Effector CD4-positive, alpha-beta T cell (primary cell): ENCODE measurements around the gene PTP4A2.

ENCODE experiments used
- DNase-seq: peaks from one replicate; pipeline ENCODE4 v3.0.0-alpha.2; 2020

Gene PTP4A2

DNA sequence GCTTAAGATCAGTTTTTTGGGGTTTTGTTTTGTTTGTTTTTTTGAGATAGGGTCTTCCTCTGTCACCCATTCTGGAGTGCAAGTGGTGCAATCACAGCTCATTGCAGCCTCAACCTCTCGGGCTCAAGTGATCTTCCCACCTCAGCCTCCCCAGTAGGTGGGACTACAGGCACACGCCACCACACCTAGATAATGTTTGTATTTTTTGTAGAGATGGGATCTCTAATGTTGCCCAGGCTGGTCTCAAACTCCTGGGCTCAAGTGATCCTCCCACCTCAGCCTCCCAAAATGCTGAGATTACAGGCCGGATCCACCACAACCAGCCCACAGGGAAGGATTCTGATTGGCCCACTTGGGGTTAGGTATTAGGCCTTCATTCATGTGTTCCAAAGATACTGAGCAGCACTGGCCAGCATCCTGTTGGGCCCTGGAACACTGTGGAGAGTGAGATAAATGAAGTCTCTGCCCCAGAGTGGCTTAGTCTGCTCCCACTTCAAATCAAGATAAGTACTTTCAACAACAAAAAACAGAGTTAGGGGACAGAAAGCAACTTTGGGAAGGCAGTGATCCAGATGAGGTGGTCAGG, 54.7 kb downstream of the PTP4A2 start:
- no peak for DNase-seq

DNA sequence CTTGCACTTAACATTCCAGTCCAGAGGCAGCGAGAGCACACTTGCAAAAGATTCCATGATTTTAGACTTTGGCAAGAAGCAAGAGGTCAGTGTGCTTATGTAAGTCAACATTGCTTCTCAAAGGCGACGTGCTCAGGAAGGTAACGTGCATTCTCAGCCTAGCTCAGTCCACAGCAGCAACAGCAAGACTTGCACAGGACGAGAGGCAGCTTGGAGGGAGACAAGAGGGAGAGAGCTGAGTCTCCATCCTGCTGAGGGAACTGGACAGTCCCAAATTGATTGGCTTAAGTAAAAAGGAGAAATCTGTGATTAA, 56.5 kb downstream of the PTP4A2 start:
- no peak for DNase-seq

DNA sequence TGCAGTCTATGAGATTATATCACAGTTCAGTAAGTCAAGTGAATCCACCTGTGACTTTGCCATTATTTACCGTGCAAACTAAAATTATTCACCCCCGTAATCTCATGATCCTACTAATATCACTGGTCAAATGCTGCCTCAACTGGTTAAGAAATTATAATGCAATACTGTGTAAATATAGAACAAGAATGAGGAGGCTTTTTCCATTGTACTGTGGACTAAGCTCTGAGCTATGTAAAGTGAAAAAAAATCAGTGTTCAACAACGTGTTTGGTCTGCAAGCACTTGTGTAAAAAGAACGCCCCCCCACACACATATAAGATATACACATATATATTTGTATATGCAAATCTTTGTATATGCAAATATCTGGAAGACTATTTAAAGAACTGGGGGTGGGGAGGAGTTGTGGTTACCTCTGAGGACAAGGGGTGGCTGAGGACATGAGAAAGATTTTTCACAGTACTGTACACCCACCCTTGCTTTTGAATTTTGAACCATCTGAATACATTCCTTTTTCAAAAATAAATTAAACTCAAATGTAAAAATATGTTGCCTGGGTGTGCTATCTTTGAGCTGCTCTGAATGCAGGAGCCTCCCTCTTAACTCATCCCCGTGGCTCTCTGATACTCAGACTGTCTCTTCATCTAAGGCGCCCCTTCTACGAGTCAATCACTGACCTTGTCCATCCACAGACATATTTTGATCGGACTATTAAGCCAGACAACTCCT, 57.0 kb downstream of the PTP4A2 start:
- DNase-seq: no peak

DNA sequence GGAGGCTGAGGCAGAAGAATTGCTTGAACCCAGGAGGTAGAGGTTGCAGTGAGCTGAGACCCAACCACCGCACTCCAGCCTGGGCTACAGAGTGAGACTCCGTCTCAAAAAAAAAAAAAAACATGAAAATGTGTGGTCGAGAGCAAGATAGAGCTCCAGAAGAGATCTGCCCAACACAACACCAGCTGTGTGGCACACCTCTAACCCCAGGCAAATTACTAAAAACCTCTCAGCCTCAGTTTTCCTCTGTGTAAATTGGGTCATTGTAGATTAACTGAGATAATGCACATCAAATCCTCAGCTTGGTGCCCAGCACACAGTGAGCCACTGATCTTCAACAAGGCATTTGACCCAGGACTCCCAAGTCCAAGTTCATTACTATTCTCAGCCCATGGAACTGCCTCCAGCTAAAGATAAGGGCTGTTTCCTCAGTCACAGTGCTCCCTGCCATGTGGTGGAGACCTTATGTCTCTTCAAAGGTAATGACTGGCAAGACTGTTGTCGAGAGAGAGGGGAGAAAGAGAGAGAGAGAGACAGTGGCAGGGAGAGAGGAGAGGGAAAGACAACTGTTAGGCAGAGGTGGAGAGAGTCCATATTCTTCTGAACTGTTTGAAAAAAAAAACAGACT, 58.1 kb downstream of the PTP4A2 start:
- no peak for DNase-seq

DNA sequence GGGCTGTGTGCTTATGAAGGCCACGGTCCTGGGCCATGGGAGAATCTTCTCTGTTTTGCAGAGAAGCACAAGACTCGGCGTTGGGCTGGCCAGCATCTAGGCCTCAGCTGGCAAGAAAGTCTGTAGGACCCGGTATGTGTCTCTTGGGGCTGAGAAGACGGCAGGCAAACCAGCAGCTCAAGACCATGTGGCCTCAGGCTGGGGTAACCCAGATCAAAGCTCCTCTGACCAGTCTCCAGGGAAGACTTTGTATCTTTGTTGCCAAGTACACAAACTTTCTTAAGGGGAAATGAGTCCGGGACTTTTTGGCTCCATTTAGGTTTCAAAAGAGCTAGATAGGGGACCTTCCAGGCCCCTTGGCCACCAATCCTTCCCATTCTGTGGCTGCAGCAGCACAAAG, 60.1 kb downstream of the PTP4A2 start:
- DNase-seq: no peak

DNA sequence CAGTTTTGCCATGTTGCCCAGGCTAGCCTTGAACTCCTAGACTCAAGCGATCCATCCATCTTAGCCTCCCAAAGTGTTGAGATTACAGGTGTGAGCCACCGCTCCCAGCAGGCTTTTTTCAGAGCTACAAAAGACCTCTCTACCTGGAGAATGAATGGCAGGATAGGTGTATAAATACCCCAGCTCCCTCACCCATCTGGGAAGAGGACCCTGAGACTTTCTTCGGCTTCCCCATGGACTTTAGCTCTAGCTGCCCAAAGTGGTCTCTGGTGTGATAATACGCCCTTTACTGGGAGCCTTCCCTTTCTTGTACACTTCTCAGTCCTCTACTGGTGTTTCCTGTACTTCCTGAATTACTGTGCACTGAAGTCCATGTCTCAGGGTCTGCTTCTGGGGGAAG, 60.6 kb downstream of the PTP4A2 start:
- no peak for DNase-seq

DNA sequence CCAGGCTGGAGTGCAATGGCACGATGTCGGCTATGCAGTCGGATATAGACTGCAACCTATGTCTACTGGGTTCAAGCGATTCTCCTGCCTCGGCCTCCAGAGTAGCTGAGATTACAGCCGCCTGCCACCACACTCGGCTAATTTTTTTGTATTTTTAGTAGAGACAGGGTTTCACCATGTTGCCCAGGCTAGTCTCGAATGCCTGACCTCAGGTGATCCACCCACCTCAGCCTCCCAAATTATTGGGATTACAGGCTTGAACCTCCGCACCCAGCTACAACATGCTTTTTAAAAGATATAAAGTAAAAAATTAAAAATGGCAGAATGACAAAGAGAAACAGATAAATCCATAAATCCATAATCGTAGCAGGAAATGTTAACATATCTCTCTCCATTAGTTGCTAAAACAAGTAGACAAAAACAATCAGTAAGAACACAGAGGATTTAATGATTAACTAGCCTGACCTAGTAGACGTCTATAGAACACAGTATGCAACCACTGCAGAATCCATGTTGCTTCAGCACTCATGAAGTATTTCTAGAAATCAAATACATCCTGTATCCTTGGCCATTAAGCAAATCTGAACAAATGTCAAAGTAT, 62.4 kb downstream of the PTP4A2 start:
- no peak for DNase-seq

DNA sequence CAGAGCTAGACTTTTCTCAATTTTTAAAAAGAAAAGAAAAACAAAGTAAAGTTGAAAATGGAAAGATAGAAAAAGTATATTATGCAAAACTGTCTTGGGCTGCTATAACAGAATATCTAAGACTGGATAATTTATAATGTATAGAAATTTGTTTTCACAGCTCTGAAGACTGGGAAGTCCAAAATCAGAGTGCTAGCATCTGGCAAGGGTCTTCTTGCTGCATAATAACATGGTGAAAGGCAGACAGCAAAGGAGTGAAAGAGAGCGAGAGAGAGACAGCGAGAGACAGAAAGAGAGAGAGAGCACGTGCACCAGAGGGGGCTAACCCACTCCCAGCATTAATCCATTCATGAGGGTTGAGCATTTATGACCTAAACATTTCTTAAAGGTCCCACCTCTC, 63.2 kb downstream of the PTP4A2 start:
- DNase-seq: no peak

DNA sequence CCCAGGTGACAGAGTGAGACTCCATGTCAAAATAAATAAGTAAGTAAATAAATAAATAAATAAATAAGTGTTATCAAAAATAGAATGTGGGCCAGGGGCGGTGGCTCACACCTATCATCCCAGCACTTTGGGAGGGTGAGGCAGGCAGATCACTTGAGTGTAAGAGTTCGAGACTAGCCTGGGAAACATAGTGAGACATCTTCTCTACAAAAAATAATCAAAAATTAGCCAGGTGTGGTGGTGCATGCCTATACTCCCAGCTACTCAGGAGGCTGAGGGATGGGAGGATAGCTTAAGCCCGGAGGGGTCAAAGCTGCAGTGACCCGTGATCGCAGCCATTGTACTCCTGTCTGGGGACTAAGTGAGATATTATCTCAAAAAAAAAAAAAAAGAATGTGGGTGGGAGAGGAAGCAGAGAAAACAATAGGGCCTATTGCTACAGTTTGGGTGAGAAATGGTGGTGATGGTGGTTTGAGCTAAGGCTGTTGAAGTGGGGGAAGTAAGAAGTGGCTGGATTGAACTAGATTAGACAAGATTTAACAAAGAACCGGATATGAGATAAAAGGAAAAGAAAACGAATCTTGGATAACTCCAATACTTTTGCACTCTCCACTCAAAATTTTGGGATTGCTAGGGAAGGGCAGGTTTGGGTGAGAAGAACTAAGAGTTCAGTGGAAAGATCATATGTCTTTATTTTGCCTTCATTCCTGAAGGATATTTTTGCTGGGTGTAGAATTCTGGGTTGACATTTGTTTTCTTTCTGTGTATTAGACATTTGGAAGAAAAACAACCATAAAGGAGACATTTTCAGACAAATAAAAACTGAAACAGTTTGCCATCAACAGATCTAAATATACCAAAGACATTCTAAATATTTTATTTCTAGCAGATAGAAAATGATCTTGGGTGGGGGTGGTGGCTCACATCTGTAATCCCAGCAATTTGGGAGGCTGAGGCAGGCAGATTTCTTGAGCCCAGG, 65.2 kb downstream of the PTP4A2 start:
- no peak for DNase-seq

DNA sequence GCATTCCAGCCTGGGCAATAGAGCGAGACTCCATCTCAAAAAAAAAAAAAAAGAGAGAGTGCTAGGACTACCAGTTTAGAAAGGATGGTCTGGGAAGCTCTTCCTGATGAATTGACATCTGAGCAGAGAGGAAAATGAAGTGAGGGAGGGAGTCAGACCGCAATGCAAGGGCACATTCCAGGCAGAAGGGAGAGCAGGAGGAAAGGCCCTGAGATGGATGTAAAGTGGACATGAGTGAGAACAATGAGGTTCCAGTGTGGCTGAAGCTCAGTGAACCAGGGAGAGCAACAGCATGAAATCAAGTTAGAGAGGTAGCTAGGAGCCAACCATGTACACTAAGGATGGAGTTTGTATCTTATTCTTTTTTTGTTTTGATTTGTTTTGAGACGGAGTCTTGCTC, 66.5 kb downstream of the PTP4A2 start:
- no peak for DNase-seq

DNA sequence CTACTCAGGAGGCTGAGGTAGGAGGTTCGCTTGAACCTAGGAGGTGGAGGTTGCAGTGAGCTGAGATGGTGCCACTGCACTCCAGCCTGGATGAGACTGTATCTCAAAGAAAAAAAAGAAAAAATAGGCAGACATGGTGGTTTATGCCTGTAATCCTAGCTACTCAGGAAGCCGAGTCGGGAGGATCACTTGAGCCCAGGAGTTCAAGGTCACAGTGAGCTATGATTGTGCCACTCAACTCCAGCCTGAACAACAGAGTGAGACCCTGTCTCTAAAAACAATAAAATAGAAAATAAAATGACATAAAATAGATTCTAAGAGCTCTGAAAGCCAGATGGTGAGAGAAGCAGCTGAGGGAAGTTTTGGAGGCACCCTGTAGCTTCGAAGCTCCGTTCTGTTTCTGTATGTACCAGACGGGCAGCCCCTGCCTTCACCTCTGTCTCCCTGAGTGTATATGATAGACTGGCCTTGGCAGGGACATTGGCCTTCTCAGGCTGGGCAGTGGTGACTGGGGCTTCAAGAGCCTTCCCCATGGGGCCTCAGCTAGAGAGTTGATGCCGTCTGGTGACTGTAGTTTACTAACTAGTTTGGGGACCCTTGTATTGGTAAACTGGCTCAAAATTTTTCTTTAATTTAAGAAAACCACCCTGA, 68.0 kb downstream of the PTP4A2 start:
- DNase-seq: no peak

DNA sequence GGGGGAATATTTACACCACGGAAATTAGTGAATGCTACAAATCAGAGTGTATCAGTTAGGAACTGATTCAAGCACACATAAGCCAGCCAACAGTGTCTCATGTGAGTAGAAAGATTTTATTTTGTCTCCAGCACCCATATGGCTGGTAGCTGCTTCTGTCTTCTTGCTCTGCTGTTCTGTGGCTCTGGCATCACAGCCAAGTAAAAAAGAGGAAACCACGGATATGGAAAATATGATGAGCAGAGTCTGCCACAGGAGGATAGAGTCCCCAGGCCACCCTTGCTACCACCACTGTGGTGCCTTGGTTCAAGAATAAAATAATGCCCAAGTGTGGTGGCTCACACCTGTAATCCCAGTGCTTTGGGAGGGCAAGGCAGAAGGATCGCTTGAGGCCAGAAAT, 68.7 kb downstream of the PTP4A2 start:
- no peak for DNase-seq

DNA sequence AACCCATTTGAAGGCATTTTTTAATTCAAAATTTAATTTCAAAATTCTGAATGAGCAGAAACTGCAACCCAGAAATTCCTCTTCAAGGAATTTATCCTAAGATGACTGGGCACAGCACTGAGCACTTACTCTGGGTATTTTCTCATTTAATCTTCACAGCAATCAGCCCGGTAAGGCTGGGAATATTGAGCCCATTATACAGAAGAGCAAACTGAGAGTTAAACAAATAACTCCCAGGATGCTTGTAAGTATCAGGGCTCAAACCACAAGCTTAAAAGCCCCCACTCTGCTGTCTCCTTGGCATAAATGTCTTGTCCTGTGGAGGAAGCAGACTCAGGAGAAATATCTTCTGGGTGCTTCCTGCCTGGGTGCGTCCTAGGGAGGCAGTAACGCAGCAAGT, 69.3 kb downstream of the PTP4A2 start:
- no peak for DNase-seq

DNA sequence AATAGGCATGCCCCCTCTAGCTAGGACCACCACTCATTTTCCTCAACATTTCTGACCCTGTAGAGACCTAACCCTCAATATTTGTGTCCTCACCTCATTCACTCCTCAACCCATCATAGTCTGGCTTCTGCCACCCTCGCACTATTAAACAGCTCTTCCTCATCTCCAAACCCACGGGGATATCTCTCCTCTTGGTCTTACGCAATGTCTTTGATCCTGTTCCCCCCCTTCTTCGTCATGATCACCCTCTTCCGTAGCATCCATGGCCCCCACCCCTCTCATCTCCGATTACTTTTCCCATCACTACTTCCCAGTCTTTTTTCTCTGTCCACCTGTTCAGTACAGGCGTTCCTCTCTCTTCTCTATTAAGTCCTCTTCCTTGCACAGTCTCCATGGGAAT, 70.6 kb downstream of the PTP4A2 start:
- DNase-seq: no peak

DNA sequence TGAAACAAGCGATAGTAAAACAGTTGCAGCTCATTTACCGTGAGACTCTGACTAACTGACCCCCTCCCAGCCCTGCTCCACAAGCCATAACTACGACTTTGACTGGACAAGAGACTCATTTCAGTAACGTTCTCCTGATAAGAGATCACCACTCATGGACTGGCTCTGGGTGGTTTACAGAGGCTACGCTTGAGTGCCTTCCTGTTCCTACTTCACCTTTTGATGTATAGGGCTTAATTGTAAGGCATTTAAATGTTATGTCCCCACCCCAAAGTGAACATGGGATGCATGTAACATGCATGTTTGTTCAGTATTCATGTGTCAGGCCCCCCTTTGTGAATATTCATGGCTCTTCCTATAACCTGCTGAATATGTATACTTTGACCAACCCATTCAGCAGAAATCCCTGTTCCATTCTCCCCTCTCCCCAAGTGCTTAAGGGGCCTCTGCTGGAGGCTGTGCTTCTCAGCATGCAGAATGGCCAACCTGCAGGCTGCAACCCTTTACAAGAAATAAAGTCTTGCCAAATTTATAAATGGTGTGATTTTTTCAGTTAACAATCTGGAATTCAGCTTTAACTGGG, 71.6 kb downstream of the PTP4A2 start:
- DNase-seq: no peak

DNA sequence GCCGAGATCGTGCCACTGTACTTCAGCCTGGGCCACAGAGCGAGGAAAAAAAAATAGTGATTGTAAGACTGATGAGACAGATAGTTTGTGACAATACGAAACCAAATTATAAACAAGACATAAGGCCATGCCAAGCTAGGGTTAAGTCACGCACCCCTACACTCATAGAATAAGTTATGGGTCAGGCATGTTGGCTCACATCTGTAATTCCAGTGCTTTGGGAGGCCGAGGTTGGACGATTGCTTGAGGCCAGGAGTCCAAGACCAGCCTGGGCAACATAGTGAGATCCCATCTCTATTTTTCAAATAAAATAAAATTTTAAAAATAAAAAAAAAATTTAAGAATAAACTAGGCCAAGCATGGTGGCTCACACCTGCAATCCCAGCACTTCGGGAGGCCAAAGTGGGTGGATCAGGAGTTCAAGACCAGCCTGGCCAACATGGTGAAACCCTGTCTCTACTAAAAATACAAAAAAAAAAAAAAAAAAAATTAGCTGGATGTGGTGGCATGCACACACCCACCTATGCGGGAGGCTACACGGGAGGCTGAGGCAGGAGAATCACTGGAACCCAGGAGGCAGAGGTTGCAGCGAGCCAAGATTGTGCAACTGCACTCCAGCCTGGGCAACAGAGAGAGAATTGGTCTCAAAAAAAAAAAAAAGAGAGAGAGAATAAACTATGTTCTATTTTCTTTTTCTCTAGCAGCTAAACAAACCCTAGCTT, 72.3 kb downstream of the PTP4A2 start:
- no peak for DNase-seq

DNA sequence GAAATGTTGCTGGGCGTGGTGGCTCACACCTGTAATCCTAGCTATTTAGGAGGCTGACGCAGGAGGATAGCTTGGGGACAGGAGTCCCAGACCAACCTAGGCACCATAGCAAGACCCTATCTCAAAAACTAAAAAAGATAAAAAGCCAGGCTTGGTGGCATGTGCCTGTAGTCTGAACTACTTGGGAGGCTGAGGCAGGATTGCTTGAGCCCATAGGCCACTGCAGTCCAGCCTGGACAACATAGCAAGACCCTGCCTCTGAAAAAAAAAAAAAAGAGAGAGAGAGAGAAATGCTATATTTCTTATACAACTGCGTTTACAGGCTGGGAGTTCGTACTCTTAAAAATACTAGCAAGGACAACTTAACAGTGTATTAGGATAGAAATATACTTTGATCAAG, 76.1 kb downstream of the PTP4A2 start:
- no peak for DNase-seq

DNA sequence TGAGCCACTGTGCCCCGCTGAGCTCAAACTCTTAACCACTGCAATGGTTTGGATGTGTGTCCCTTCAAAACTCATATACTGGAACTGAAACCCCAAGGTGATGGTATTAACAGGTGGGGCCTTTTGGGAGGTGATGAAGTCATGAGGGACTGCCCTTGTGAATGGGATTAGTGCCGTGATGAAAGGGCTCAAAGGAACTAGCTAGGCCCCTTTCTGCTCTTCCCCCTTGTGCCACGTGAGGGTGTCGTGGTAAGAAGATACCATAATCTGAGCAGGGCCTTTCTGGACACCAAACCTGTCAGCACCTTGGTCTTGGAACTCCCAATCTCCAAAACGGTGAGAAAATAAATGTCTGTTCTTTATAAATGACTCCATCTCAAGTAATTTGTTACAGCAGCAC, 76.8 kb downstream of the PTP4A2 start:
- no peak for DNase-seq

DNA sequence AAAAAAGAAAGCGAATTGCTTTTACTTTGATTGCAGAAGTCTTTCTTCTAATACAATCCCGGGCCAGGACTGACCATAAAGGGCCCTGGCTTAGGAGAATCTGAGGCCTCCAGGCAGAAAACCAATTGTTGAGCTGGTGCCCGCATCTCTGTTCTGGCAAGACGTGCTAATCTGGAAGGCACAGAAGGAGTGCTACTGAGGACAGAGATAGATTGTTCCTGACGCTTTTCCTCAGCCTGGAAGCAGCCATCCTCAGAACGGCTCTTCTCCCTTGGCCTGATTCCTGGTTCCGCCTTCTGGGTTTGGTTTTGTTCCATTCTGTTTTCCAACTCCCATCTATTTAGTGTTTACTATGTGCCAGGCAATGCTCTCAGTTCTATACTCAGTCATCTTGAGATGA, 77.6 kb downstream of the PTP4A2 start:
- no peak for DNase-seq

DNA sequence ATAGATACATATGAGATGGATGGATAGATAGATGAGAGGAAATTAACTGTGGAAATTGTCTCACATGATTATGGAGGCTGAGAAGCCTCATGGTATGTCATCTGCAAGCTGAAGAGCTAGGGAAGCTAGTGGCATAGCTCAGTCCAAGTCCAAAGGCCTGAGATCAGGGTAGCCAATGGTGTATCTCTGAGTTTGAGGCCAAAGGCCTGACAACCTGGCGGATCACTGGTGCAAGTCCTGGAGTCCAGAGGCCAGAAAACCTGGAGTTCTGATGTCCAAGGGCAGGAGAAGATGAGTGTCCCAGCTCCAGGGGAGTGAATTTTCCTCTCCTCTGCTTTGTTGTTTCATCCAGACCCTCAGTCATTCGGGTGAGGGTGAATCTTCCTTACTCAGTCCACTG, 78.4 kb downstream of the PTP4A2 start:
- no peak for DNase-seq

DNA sequence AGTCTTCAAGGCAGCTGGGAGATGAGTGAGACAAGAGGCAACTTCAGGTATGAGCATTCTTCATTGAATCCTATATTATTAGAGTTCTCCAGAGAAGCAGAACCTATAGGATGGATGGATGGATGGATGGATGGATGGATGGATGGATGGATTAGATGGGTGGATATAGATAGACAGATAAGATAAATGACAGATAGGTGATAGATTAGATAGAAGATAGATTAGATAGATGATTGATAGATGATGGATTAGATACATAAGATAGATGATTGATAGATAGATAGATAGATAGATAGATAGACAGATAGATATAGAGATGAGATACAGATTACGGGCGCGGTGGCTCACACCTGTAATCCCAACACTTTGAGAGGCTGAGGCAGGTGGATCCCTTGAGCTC, 79.1 kb downstream of the PTP4A2 start:
- DNase-seq: no peak

DNA sequence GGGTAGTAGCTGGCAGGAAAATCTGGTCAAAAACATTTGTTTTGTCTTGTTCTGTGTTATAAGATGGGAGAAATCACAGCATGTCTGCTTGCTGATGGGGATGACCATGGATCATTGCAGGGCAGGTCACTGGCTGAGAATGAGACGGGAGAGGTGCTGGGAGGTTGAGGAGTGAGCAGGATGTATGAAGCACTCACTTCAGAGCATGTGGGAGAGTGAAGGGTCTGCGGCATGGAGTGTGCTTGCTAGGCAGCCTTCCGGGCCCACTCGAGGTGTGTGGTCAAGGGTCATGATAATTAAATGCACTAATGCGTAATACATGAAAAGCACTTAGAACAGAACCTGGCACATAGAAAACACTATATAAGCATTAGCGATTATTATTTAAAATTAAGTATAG, 80.3 kb downstream of the PTP4A2 start:
- no peak for DNase-seq
